Psoas muscle (tissue), 8 donors: Measurements from ENCODE around the gene MAPKAP1. TPM values are rescaled to one million over a fixed set of nuclear protein-coding genes. Genes with fewer than 3 reads are reported as not detected.
A peak's percentile ranks its signal among the peaks of the same experiment; 100 is the strongest.

ENCODE experiments used
- ATAC-seq, 4 donors: fragments of 200-7000 bp; cut with Tn5 transposase; one replicate each; pipeline ENCODE4 v1.9.1; 2020; ENCODE audit warnings: moderate library complexity in 3 of 4, mild to moderate bottlenecking in 2 of 4
- DNase-seq, 2 donors: peaks; one replicate each; pipeline ENCODE4 v3.0.0-alpha.2; 2020
- H3K27ac ChIP-seq: fragments of 200-600 bp; one replicate; pipeline ENCODE4 v1.8.0; 2022
- H3K27me3 ChIP-seq, 3 donors: fragments of 200-600 bp in 1 of 3; one replicate each; pipeline versions ENCODE4 v1.6.1 to v1.8.0; 2013 to 2022; ENCODE audit warnings: low read length in 2 of 3, mild to moderate bottlenecking in 2 of 3, moderate library complexity in 1 of 3; ENCODE audit not compliant: insufficient read depth in 3 of 3
- H3K36me3 ChIP-seq, 2 donors: fragments of 200-600 bp in 1 of 2; one replicate each; pipeline versions ENCODE4 v1.6.1 to v1.8.0; 2013 to 2022; ENCODE audit warnings: low read depth in 1 of 2, mild to moderate bottlenecking in 1 of 2, moderate library complexity in 1 of 2; ENCODE audit not compliant: insufficient read depth in 1 of 2
- H3K4me1 ChIP-seq: fragments of 200-600 bp; one replicate; pipeline ENCODE4 v1.8.0; 2022
- H3K4me3 ChIP-seq: fragments of 200-600 bp; one replicate; pipeline ENCODE4 v1.8.0; 2022; ENCODE audit warnings: mild to moderate bottlenecking
- H3K9me3 ChIP-seq: fragments of 200-600 bp; one replicate; pipeline ENCODE4 v1.8.0; 2022
- WGBS, 3 donors: extraction: QIAGEN DNeasy Blood & Tissue Kit; methylation state at CpG; one replicate each; pipeline versions ENCODE4 v1.1.6 to v1.1.7; 2013; 5-methylcytosine and 5-hydroxymethylcytosine counted together
- intact Hi-C, 2 donors: fragments of 100-400 bp; cut with DNase I; formaldehyde crosslinking; loops; one replicate each; pipeline versions ENCODE4 v1.11.0 to v1.14.2; 2022
- polyA plus RNA-seq, 3 donors: library from polyadenylated mRNA; stranded (reverse); fragments of 200-250 nt; gene quantifications; one replicate each; pipeline ENCODE4 v1.2.3, GENCODE V29; 2013
- total RNA-seq, 4 donors: library from RNA; stranded (reverse); fragmentation: NEBNext Ultra II Directional in 2 of 4; extraction: Animal tissue kit (Norgen Biotek cat#: 25700) in 2 of 4; gene quantifications; one replicate each; pipeline versions ENCODE4 v1.2.1 to v1.2.4, GENCODE V29; 2021 to 2023
- TF ChIP-seq, protein P1 (sequence below): fragments of 200-600 bp; IDR thresholded peaks from one replicate; pipeline ENCODE4 v1.8.0; 2022; ENCODE audit warnings: antibody characterized with exemption
- donor health status: healthy with polysubstance abuse.
- donor health status: DM: no; HTN: no; CAD: no; lungs with moderate emphysema.
- donor health status: Bipolar disorder and iron deficiency.
- donor health status: healthy.
- donor health status: DM: yes; HTN: yes; CAD: no.
- donor health status: DM: no; HTN: no; CAD: no.
- donor health status: DM: no; HTN: no; CAD: no.
- donor health status: DM: yes; HTN: yes; CAD: no.

MAPKAP1 gene
- total and polyA plus RNA-seq, 7 donors, result 64.2 to 124 (median 90.4) TPM

DNA sequence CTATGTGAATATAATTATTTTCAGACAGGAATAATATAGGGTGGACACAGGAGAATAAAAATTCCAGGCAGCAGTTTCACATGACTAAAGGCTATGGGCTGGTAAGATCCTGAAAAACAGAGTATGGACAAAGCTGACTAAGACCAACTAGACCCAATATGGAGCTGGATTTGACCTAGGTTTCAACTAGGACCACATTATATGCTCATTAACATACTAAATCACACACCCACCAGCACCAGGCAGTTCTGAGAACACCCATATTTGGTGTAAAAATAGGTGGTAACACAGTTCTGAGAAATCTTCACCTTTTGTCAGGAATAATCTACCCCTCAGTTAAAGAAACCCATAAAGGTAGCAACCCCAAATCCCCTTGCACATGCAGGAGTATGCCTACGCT, 64.7 kb downstream of the MAPKAP1 start:
- H3K27me3 ChIP-seq, result no peaks in the 10 kb centered on the region
- intact Hi-C loops, result no loop called here
- H3K27ac ChIP-seq, result no peak overlapping the region
- no peaks in the 10 kb centered on the region for H3K36me3 ChIP-seq
- no peaks in the 10 kb centered on the region for H3K9me3 ChIP-seq
- 100% methylated on average over 1 of the region's 1 CpG for WGBS, 3 donors
- H3K4me3 ChIP-seq, result no peak overlapping the region
- H3K4me1 ChIP-seq, result peaks cover 17% of the 10 kb centered on the region
- DNase-seq, result no peak
- TF ChIP-seq, protein P1, sequence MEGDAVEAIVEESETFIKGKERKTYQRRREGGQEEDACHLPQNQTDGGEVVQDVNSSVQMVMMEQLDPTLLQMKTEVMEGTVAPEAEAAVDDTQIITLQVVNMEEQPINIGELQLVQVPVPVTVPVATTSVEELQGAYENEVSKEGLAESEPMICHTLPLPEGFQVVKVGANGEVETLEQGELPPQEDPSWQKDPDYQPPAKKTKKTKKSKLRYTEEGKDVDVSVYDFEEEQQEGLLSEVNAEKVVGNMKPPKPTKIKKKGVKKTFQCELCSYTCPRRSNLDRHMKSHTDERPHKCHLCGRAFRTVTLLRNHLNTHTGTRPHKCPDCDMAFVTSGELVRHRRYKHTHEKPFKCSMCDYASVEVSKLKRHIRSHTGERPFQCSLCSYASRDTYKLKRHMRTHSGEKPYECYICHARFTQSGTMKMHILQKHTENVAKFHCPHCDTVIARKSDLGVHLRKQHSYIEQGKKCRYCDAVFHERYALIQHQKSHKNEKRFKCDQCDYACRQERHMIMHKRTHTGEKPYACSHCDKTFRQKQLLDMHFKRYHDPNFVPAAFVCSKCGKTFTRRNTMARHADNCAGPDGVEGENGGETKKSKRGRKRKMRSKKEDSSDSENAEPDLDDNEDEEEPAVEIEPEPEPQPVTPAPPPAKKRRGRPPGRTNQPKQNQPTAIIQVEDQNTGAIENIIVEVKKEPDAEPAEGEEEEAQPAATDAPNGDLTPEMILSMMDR, result no peak
- ATAC-seq, result no peak

DNA sequence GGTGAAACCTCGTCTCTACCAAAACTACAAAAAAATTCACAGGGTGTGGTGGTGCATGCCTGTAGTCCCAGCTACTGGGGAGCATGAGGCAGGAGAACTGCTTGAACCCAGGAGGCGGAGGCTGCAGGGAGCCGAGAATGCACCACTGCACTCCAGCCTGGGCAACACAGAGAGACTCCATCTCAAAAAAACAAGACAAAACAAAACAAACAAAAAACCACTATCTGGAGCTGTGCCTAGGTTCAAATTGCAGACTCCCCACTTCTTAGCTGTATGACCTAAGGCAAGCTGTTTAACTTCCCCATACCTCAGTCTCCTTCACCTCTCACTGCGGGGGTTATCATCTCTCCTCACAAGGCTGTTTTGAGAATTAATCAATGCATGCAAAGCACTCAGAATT, 68.0 kb downstream of the MAPKAP1 start:
- Histone ChIP-seq H3K27ac (no peak overlapping the region), H3K4me1 (peaks cover 6% of the 10 kb centered on the region), H3K27me3 (no peaks in the 10 kb centered on the region), H3K36me3 (no peaks in the 10 kb centered on the region), H3K9me3 (no peaks in the 10 kb centered on the region), H3K4me3 (no peak overlapping the region)
- DNase-seq (no peak), ATAC-seq (no peak)
- WGBS, 3 donors, result 90 to 96% (median 92%) methylated on average over 4 of the region's 4 CpGs
- intact Hi-C loops, result loop anchor here in 1 of 2 donors (10.0 kb wide), 1 partner anchor 234 kb away; no protein-coding TSS in a partner anchor
- TF ChIP-seq, protein P1, result no peak

DNA sequence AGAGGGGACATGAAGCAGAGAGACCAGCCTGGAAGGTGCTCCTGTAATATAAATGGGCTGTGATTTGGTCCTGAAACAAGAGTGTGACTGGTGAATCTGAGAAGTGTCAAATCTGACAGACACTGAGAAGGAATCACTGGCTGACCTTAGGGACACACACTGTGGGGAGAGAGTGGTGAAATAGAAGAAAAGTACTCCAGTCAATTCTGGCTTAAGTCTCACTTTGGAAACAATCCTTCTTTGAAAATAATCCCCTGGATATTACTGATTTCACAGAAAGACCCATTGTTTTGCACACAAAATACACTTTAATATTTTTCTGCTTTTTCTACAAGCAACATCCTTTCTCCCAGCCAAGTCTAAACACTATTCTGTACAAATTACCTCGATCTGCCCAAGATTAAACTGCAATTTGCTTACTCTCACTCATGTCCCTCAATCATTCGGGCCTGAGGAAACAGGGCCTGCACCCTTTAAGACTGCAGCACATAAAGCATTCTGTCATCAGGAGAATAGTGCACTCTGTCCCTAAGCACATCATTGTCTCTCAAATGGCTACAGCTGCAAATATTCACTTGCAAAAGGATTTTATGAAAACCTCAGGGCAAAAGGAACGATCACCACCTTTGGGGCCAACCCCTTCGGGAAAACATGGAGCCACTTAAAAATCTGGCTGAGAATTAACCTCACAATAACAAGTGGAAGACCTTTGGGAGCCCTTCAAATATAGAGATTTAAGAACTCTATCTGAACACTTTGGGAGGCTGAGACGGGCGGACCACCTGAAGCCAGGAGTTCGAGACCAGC, 68.6 kb downstream of the MAPKAP1 start:
- Histone ChIP-seq H3K27me3 (no peaks in the 10 kb centered on the region), H3K4me1 (peaks cover 12% of the 10 kb centered on the region), H3K27ac (no peak overlapping the region), H3K9me3 (no peaks in the 10 kb centered on the region), H3K4me3 (no peak overlapping the region), H3K36me3 (no peaks in the 10 kb centered on the region)
- ATAC-seq (peak in 1 of 4 donors; percentile 48), DNase-seq (no peak)
- intact Hi-C loops, result loop anchor here in 1 of 2 donors (10.0 kb wide), 1 partner anchor 234 kb away; no protein-coding TSS in a partner anchor
- TF ChIP-seq, protein P1, result no peak
- 68 to 83% (median 71%) methylated on average over 7 of the region's 7 CpGs for WGBS, 3 donors

DNA sequence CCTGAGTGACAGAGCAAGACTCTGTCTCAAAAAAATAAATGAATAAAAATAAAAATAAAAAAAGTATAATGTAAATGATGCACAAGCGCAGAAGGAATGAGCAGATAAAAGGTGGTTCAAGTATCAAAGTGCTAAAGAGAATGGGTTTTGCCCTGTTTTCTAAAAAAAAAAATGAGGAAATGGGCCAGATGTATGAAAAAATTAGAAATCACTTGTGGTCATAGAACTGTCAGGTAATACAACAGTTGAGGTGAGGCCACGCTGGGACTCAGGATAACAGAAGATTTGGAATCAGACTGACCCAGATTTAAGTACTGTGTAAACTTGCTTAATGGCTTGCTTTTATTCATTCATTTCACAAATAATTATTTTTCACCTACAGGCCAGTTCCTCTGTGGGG, 69.8 kb downstream of the MAPKAP1 start:
- TF ChIP-seq, protein P1, result no peak
- Histone ChIP-seq H3K36me3 (no peaks in the 10 kb centered on the region), H3K27me3 (no peaks in the 10 kb centered on the region), H3K4me3 (no peak overlapping the region), H3K9me3 (no peaks in the 10 kb centered on the region), H3K4me1 (peaks cover 24% of the 10 kb centered on the region), H3K27ac (no peak overlapping the region)
- ATAC-seq (no peak), DNase-seq (no peak)
- intact Hi-C loops, result loop anchor here in 1 of 2 donors (10.0 kb wide), 1 partner anchor 232 kb away; no protein-coding TSS in a partner anchor
- WGBS, 3 donors, result 96 to 100% (median 99%) methylated on average over 2 of the region's 2 CpGs
